Measurements from ENCODE around the gene HOXA7. TPM values are rescaled to one million over a fixed set of nuclear protein-coding genes. Genes with fewer than 3 reads are reported as not detected.

Gene HOXA7
- total and polyA plus RNA-seq, 2 of the 8 experiments (the other 6 are each of a cell fraction or from before 2014, with no cell fraction given) = 0.03 TPM; not detected in 1

- peak overlapping the region; percentile 65; the same call in 1 of the 2 replicates for H4K8ac ChIP-seq (ENCODE audit: extremely low read depth, insufficient read depth, low read length)
- no peak overlapping the region for H4K91ac ChIP-seq (replicated peaks; ENCODE audit: insufficient read length, low read length)
- peaks cover 0 to 11% (median 0%) of the 10 kb centered on the region in 4 experiments; a peak in 1 of 8 replicates for H3K36me3 ChIP-seq (ENCODE audit: control insufficient read depth in 2 of 4, insufficient read depth in 4 of 4, low read length in 3 of 4)
- peaks cover 96 to 100% (median 100%) of the 10 kb centered on the region in 4 experiments for H3K27me3 ChIP-seq (replicated peaks in 1 of 4; ENCODE audit: control insufficient read depth in 3 of 4, extremely low read depth in 1 of 4, insufficient read depth in 3 of 4, low read length in 3 of 4)
- peak overlapping the region; percentile 34; the same call in 1 of the 2 replicates for H2AK5ac ChIP-seq (ENCODE audit: low read depth, low read length)
- POLR2A ChIA-PET (ENCODE audit: partially characterized antibody) = interaction anchor here (1.2 kb wide), 1 partner anchor 33 kb away, joined by 3 read pairs; no protein-coding TSS in a partner anchor
- FAIRE-seq (no peak), DNase-seq (ENCODE audit: low read depth in 1 of 2, low spot score in 2 of 2) (peak in 1 of 2 experiments; percentile 55)
- H2AFZ ChIP-seq (ENCODE audit: low read length) = no peak overlapping the region
- H3K79me2 ChIP-seq (ENCODE audit: control insufficient read depth in 1 of 2, insufficient read depth in 2 of 2, low read length in 2 of 2) = no peaks in the 10 kb centered on the region
- no peak overlapping the region for H2BK120ac ChIP-seq (replicated peaks; ENCODE audit: low read depth, low read length)
- H4K5ac ChIP-seq (ENCODE audit: insufficient read length, low read depth, low read length) = no peak overlapping the region
- H4K20me1 ChIP-seq (replicated peaks in 1 of 2; ENCODE audit: control insufficient read depth in 1 of 2, insufficient read depth in 2 of 2, low read length in 2 of 2) = peaks cover 26 to 44% of the 10 kb centered on the region in 2 experiments
- TF ChIP-seq TAF1 (IDR thresholded peaks at IDR 0.05; ENCODE audit: low read depth, low read length) = no peak
- TF ChIP-seq GABPA (IDR thresholded peaks at IDR 0.05; ENCODE audit: borderline replicate concordance, insufficient read depth, low read length) = no peak
- TF ChIP-seq SUZ12 (IDR thresholded peaks at IDR 0.05; ENCODE audit: low read length) = peak; percentile 100
- TF ChIP-seq RBBP5 (IDR thresholded peaks at IDR 0.05; ENCODE audit: borderline replicate concordance, low read depth, low read length) = 0 out of 2 replicates have a peak, but pooled peaks have one; percentile 23
- no peak for TF ChIP-seq BACH1 (IDR thresholded peaks at IDR 0.05; ENCODE audit: low read length)
- no peak for TF ChIP-seq KDM1A (IDR thresholded peaks at IDR 0.05; ENCODE audit: borderline replicate concordance, low read length)
- peak; percentile 98 for TF ChIP-seq RNF2 (IDR thresholded peaks at IDR 0.05; ENCODE audit: borderline replicate concordance, low read depth, low read length, missing control alignments, poor library complexity, severe bottlenecking)
- TF ChIP-seq EZH2 (IDR thresholded peaks at IDR 0.05; ENCODE audit: low read depth, low read length, severe bottlenecking) = peak; percentile 100
- no peak overlapping the region for H3K27ac ChIP-seq (ENCODE audit: low read depth, low read length)
- H3K23ac ChIP-seq (ENCODE audit: insufficient read length) = no peak overlapping the region
- H3K18ac ChIP-seq (ENCODE audit: extremely low read depth, low read length) = no peak overlapping the region
- H2BK20ac ChIP-seq (ENCODE audit: low read length) = no peak overlapping the region; the same call in 1 of the 2 replicates
- H3K23me2 ChIP-seq (ENCODE audit: low read depth, low read length) = no peaks in the 10 kb centered on the region
- peak overlapping the region; percentile 81; the same call in 1 of the 2 replicates for H2BK12ac ChIP-seq (ENCODE audit: low read depth, low read length)
- CTCF ChIA-PET (ENCODE audit: partially characterized antibody) = interaction anchor here (0.7 to 6.6 kb wide), 9 partner anchors 9 to 416 kb away, joined by 3 to 64 read pairs (median 3); partner anchors contain the start of gene HOXA11
- WGBS, 2 experiments (ENCODE audit: extremely low coverage in 1 of 2, insufficient coverage in 1 of 2, insufficient read length in 1 of 2, insufficient replicate concordance in 2 of 2, low coverage in 1 of 2, low lambda C conversion rate in 2 of 2, missing lambda C conversion rate in 1 of 2) = 7% methylated on average over 52 of the region's 52 CpGs; no CpG with 5 or more reads in 1 of the 2 experiments
- no peak overlapping the region for H3K56ac ChIP-seq (replicated peaks; ENCODE audit: insufficient read length, low read depth, low read length)
- no peak overlapping the region for H3K4me3 ChIP-seq (ENCODE audit: extremely low read depth in 1 of 4, insufficient read depth in 2 of 4, low read depth in 3 of 4, low read length in 4 of 4)
- no peaks in the 10 kb centered on the region; the same call in 1 of the 2 replicates for H3K79me1 ChIP-seq (ENCODE audit: low read depth, low read length)
- H3K14ac ChIP-seq (ENCODE audit: insufficient read length) = no peak overlapping the region
- no peak overlapping the region for H2BK5ac ChIP-seq (ENCODE audit: low read depth, low read length)
- H3K9me3 ChIP-seq (ENCODE audit: insufficient read depth in 2 of 2, low read depth in 1 of 2, low read length in 1 of 2) = no peaks in the 10 kb centered on the region
- H3K4me2 ChIP-seq (ENCODE audit: insufficient read depth in 1 of 2, low read depth in 2 of 2, low read length in 2 of 2) = peak overlapping the region; percentile 13 to 34; a peak in 2 of 4 replicates
- no peak overlapping the region for H3K4ac ChIP-seq (replicated peaks; ENCODE audit: insufficient read length, low read depth, low read length)
- peaks cover 0 to 4% (median 1%) of the 10 kb centered on the region in 4 experiments; a peak in 3 of 7 replicates for H3K4me1 ChIP-seq (replicated peaks in 1 of 4; ENCODE audit: control insufficient read depth in 3 of 4, insufficient read depth in 4 of 4, low read length in 3 of 4)
- no peak overlapping the region for H3K9ac ChIP-seq (replicated peaks in 1 of 4; ENCODE audit: extremely low read depth in 1 of 4, low read depth in 3 of 4, low read length in 3 of 4)
- H2BK15ac ChIP-seq (ENCODE audit: low read length) = no peak overlapping the region
Observed at GRCh38 chr7:27205325-27206280, 49.1 kb upstream of the HOXA7 start.

All from H1 (cell line).